ENCODE results near the gene ARL4A. TPM values are rescaled to one million over a fixed set of nuclear protein-coding genes. Genes with fewer than 3 reads are reported as not detected.

Gene ARL4A
- total and polyA plus RNA-seq, 2 of the 8 experiments (the other 6 are each of a cell fraction or from before 2014, with no cell fraction given): 14.5 to 29.2 TPM

DNA sequence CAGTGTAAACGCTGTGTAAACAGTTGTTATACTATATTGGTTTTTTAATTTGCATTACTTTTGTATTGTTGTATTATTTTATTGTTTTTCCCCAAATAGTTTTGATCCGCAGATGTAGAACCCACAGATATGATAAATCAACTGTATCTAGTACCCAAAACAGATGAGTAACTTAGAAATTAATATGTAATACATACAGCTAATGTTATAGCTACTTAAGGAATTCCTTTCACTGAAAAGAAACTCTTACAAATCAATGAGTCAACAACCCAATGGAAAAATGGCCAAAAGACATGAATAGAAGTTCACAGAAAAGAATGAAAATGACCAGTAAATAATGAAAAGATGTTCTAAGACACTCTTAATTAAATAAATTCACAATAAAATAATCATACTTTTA is 32.3 kb upstream of the ARL4A start (continued):
- TF ChIP-seq SP4 (IDR thresholded peaks at IDR 0.05; ENCODE audit: low read length) (no peak), SIX5 (IDR thresholded peaks at IDR 0.05; ENCODE audit: low read depth, low read length) (no peak), NRF1 (IDR thresholded peaks at IDR 0.05; ENCODE audit: low read depth, low read length) (no peak), SAP30 (IDR thresholded peaks at IDR 0.05; ENCODE audit: insufficient read depth, insufficient replicate concordance, low read length) (no peak), CTCF (IDR thresholded peaks at IDR 0.05; ENCODE audit: control extremely low read depth in 1 of 3, insufficient read depth in 1 of 3, low read depth in 1 of 3, low read length in 3 of 3) (no peak)

All from H1 (cell line).